Ishikawa (cell line): ENCODE data around the gene LAMC3.

Experiments used
- CEBPB ChIP-seq: IDR thresholded peaks from 2 replicates; pipeline ENCODE4 v1.6.1; 2012
- CREB1 ChIP-seq: IDR thresholded peaks from 2 replicates; pipeline ENCODE4 v1.6.1; 2012; ENCODE audit warnings: low read depth
- EGR1 ChIP-seq: IDR thresholded peaks from 2 replicates; pipeline ENCODE4 v1.6.1; 2012
- EP300 ChIP-seq: IDR thresholded peaks from 2 replicates; pipeline ENCODE4 v1.6.1; 2012; ENCODE audit warnings: borderline replicate concordance
- FOXM1 ChIP-seq: IDR thresholded peaks from 2 replicates; pipeline ENCODE4 v1.6.1; 2012; ENCODE audit warnings: low read depth, borderline replicate concordance
- MAX ChIP-seq: IDR thresholded peaks from 2 replicates; pipeline ENCODE4 v1.6.1; 2012
- NFIC ChIP-seq: IDR thresholded peaks from 2 replicates; pipeline ENCODE4 v1.6.1; 2012
- RAD21 ChIP-seq: IDR thresholded peaks from 2 replicates; pipeline ENCODE4 v1.6.1; 2012; ENCODE audit warnings: low read depth
- REST ChIP-seq: IDR thresholded peaks from 2 replicates; pipeline ENCODE4 v1.6.1; 2012; ENCODE audit warnings: low read depth, mild to moderate bottlenecking
- TAF1 ChIP-seq: IDR thresholded peaks from 2 replicates; pipeline ENCODE4 v1.6.1; 2012; ENCODE audit warnings: low read depth, mild to moderate bottlenecking
- TCF12 ChIP-seq: IDR thresholded peaks from 2 replicates; pipeline ENCODE4 v1.6.1; 2012; ENCODE audit warnings: low read depth
- TEAD4 ChIP-seq: IDR thresholded peaks from 2 replicates; pipeline ENCODE4 v1.6.1; 2012
- USF1 ChIP-seq: IDR thresholded peaks from 2 replicates; pipeline ENCODE4 v1.6.1; 2012
- YY1 ChIP-seq: IDR thresholded peaks from 2 replicates; pipeline ENCODE4 v1.6.1; 2012; ENCODE audit warnings: low read depth
- ZBTB7A ChIP-seq: IDR thresholded peaks from 2 replicates; pipeline ENCODE4 v1.6.1; 2012; ENCODE audit warnings: low read depth

Gene LAMC3

GRCh38 chr9:131021785-131022184 lies 12.8 kb downstream of the LAMC3 start:
- TF ChIP-seq EP300: no peak
- TF ChIP-seq MAX: no peak
- TF ChIP-seq TCF12: no peak
- TF ChIP-seq TAF1: no peak
- TF ChIP-seq EGR1: no peak
- TF ChIP-seq ZBTB7A: no peak
- no peak for TF ChIP-seq RAD21
- TF ChIP-seq REST: no peak
- TF ChIP-seq FOXM1: no peak
- TF ChIP-seq YY1: no peak
- no peak for TF ChIP-seq CEBPB
- no peak for TF ChIP-seq NFIC

- TF ChIP-seq TAF1 (no peak), TCF12 (no peak), MAX (no peak), ZBTB7A (no peak), USF1 (no peak), EGR1 (no peak), FOXM1 (no peak), TEAD4 (no peak)
These were observed 16.2 kb downstream of the LAMC3 start for GRCh38 chr9:131024978-131025868.

GRCh38 chr9:131025953-131026858 lies 17.2 kb downstream of the LAMC3 start:
- TF ChIP-seq CEBPB (no peak), YY1 (no peak), EGR1 (no peak), CREB1 (no peak), NFIC (no peak), TCF12 (no peak), MAX (no peak), TEAD4 (no peak), ZBTB7A (no peak), EP300 (no peak), TAF1 (no peak), RAD21 (no peak), USF1 (no peak), REST (no peak), FOXM1 (no peak)

- TF ChIP-seq TCF12: no peak
- no peak for TF ChIP-seq CREB1
- no peak for TF ChIP-seq NFIC
- no peak for TF ChIP-seq YY1
- TF ChIP-seq USF1: no peak
- no peak for TF ChIP-seq RAD21
- TF ChIP-seq FOXM1: no peak
- TF ChIP-seq REST: no peak
- no peak for TF ChIP-seq EP300
- TF ChIP-seq CEBPB: no peak
- no peak for TF ChIP-seq TAF1
- TF ChIP-seq MAX: no peak
- no peak for TF ChIP-seq EGR1
These were observed 18.3 kb downstream of the LAMC3 start for GRCh38 chr9:131027048-131027871.
